GOT3 (cell line): ENCODE measurements around the gene B4GALNT3.

Source experiments
- DNase-seq: peaks from one replicate; lab custom pipeline; 2025; ENCODE audit warnings: mixed read lengths; lab: John Stamatoyannopoulos, UW

B4GALNT3 gene

GRCh38 chr12:468671-469389, 9.1 kb downstream of the B4GALNT3 start:
- no peak for DNase-seq

- no peak for DNase-seq
Measured at GRCh38 chr12:470133-470532, 10.4 kb downstream of the B4GALNT3 start.

- DNase-seq = no peak
Measured at GRCh38 chr12:473198-473597, 13.5 kb downstream of the B4GALNT3 start.

GRCh38 chr12:473863-474577, 14.3 kb downstream of the B4GALNT3 start:
- DNase-seq = no peak

GRCh38 chr12:475286-475685, 15.5 kb downstream of the B4GALNT3 start:
- DNase-seq = no peak

- no peak for DNase-seq
Measured at GRCh38 chr12:479161-479560, 19.4 kb downstream of the B4GALNT3 start.

GRCh38 chr12:480831-481816, 21.4 kb downstream of the B4GALNT3 start:
- no peak for DNase-seq

- DNase-seq = no peak
Measured at GRCh38 chr12:482061-482460, 22.3 kb downstream of the B4GALNT3 start.

GRCh38 chr12:484096-484495, 24.4 kb downstream of the B4GALNT3 start:
- DNase-seq = no peak

GRCh38 chr12:490260-490659, 30.5 kb downstream of the B4GALNT3 start:
- no peak for DNase-seq

GRCh38 chr12:495466-495865, 35.7 kb downstream of the B4GALNT3 start:
- no peak for DNase-seq

- no peak for DNase-seq
Measured at GRCh38 chr12:496736-497135, 37.0 kb downstream of the B4GALNT3 start.

GRCh38 chr12:497501-498160, 37.9 kb downstream of the B4GALNT3 start:
- DNase-seq = no peak

- no peak for DNase-seq
Measured at GRCh38 chr12:499837-500458, 40.2 kb downstream of the B4GALNT3 start.

- no peak for DNase-seq
Measured at GRCh38 chr12:501722-502447, 42.1 kb downstream of the B4GALNT3 start.

- DNase-seq = no peak
Measured at GRCh38 chr12:503111-503761, 43.5 kb downstream of the B4GALNT3 start.

- no peak for DNase-seq
Measured at GRCh38 chr12:505221-505620, 45.5 kb downstream of the B4GALNT3 start.

GRCh38 chr12:507391-507796, 47.7 kb downstream of the B4GALNT3 start:
- DNase-seq = no peak

- DNase-seq = no peak
Measured at GRCh38 chr12:508145-508544, 48.4 kb downstream of the B4GALNT3 start.

GRCh38 chr12:508795-509194, 49.1 kb downstream of the B4GALNT3 start:
- DNase-seq = no peak
